Fibroblast of lung (primary cell): ENCODE results near the gene PPP2R5C. TPM values are rescaled to one million over a fixed set of nuclear protein-coding genes. Genes with fewer than 3 reads are reported as not detected.

Source experiments
- DNase-seq, 2 donors: peaks; one replicate each; pipeline versions ENCODE4 v3.0.0 to v3.0.0-alpha.2; 2010; ENCODE audit warnings: low read depth in 2 of 2
- H2AFZ ChIP-seq: 2 replicates; pipeline ENCODE4 v1.5.1; 2012; ENCODE audit warnings: low read length, control low read depth, inconsistent platforms
- H3K27ac ChIP-seq: 2 replicates; pipeline ENCODE4 v1.5.1; 2011; ENCODE audit warnings: low read length, control low read depth; ENCODE audit not compliant: insufficient read depth
- H3K27me3 ChIP-seq: 2 replicates; pipeline ENCODE4 v1.5.1; 2011; ENCODE audit warnings: mild to moderate bottlenecking, low read length; ENCODE audit not compliant: control insufficient read depth, insufficient read depth
- H3K36me3 ChIP-seq: 2 replicates; pipeline ENCODE4 v1.5.1; 2011; ENCODE audit warnings: low read length; ENCODE audit not compliant: control insufficient read depth, insufficient read depth
- H3K4me1 ChIP-seq: 2 replicates; pipeline ENCODE4 v1.5.1; 2011; ENCODE audit warnings: low read length; ENCODE audit not compliant: control insufficient read depth, insufficient read depth; ENCODE audit errors: extremely low read depth
- H3K4me2 ChIP-seq: 2 replicates; pipeline ENCODE4 v1.5.1; 2011; ENCODE audit warnings: low read length, control low read depth; ENCODE audit not compliant: insufficient read depth; ENCODE audit errors: extremely low read depth
- H3K4me3 ChIP-seq, 4 experiments: fragments of 200-600 bp in 1 of 4; sonication (generic) in 1 of 4; replicated peaks in 1 of 4; 2 replicates each; pipeline ENCODE4 v1.5.1; 2011 to 2016; ENCODE audit warnings: low read length in 4 of 4, low read depth in 3 of 4, mild to moderate bottlenecking in 3 of 4, control low read depth in 2 of 4, inconsistent platforms in 1 of 4, mixed read lengths in 1 of 4; ENCODE audit not compliant: insufficient read depth in 1 of 4; ENCODE audit errors: control extremely low read depth in 1 of 4
- H3K79me2 ChIP-seq: 2 replicates; pipeline ENCODE4 v1.5.1; 2012; ENCODE audit warnings: mild to moderate bottlenecking, low read length, inconsistent platforms; ENCODE audit not compliant: control insufficient read depth, insufficient read depth
- H3K9ac ChIP-seq: 2 replicates; pipeline ENCODE4 v1.5.1; 2011; ENCODE audit warnings: mild to moderate bottlenecking, low read length, control low read depth; ENCODE audit not compliant: insufficient read depth
- H3K9me3 ChIP-seq: 2 replicates; pipeline ENCODE4 v1.5.1; 2012; ENCODE audit warnings: low read depth, low read length; ENCODE audit not compliant: control insufficient read depth, insufficient read depth
- H4K20me1 ChIP-seq: 2 replicates; pipeline ENCODE4 v1.5.1; 2011; ENCODE audit warnings: low read length; ENCODE audit not compliant: control insufficient read depth, insufficient read depth; ENCODE audit errors: extremely low read depth
- EZH2 ChIP-seq: IDR thresholded peaks from 2 replicates; pipeline ENCODE4 v1.5.1; 2012; ENCODE audit warnings: low read length, control low read depth, mild to moderate bottlenecking; ENCODE audit errors: missing control alignments
- polyA plus RNA-seq, 2 donors: library from polyadenylated mRNA; depleted of rRNA in 1 of 2; stranded (reverse) in 1 of 2; unstranded in 1 of 2; fragments of >200 nt; gene quantifications; 2 replicates each; pipeline ENCODE4 v1.2.1, GENCODE V29; 2011 to 2012; ENCODE audit warnings: missing spikeins in 1 of 2
- total RNA-seq: library from RNA; depleted of rRNA; stranded (reverse); fragments of >200 nt; gene quantifications from 2 replicates; pipeline ENCODE4 v1.2.1, GENCODE V29; 2014
- TF ChIP-seq, protein P1 (sequence below), 2 donors: IDR thresholded peaks in 1 of 2; conservative IDR thresholded peaks in 1 of 2; 1 replicate in 1 of 2; 2 replicates in 1 of 2; pipeline ENCODE4 v1.5.1; 2011 to 2012; ENCODE audit warnings: low read length in 2 of 2, control low read depth in 1 of 2, inconsistent platforms in 1 of 2, low read depth in 1 of 2, mild to moderate bottlenecking in 1 of 2

Gene PPP2R5C
- total and polyA plus RNA-seq, 2 donors (not counting 1 experiment from before 2014, with no cell fraction given) = 86.0 to 116 TPM

DNA sequence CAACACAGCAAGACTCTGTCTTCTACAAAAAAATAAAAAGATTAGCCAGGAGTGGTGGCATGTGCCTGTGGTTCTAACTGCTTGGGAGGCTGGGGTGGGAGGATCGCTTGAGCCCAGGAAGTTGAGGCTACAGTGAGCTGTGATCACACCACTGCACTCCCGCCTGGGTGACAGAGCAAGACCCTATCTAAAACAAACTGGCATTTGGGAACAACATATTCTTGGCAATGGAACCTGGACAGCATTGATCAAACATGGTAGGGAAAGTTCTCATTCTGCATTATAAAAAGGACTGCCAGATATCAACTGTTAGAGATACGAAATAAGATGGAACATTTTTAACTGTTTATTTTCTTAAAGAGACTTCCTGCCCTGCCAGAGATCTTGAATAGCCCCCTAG lies 81.5 kb downstream of the PPP2R5C start:
- Histone ChIP-seq H3K4me1 (no peaks in the 10 kb centered on the region), H3K9me3 (no peaks in the 10 kb centered on the region), H4K20me1 (no peaks in the 10 kb centered on the region), H3K36me3 (peaks cover 3% of the 10 kb centered on the region), H3K79me2 (peaks cover 45% of the 10 kb centered on the region), H3K4me3 (no peak overlapping the region), H2AFZ (no peak overlapping the region), H3K9ac (no peak overlapping the region), H3K4me2 (no peak overlapping the region), H3K27me3 (no peaks in the 10 kb centered on the region), H3K27ac (no peak overlapping the region)
- no peak for DNase-seq
- TF ChIP-seq, protein P1, sequence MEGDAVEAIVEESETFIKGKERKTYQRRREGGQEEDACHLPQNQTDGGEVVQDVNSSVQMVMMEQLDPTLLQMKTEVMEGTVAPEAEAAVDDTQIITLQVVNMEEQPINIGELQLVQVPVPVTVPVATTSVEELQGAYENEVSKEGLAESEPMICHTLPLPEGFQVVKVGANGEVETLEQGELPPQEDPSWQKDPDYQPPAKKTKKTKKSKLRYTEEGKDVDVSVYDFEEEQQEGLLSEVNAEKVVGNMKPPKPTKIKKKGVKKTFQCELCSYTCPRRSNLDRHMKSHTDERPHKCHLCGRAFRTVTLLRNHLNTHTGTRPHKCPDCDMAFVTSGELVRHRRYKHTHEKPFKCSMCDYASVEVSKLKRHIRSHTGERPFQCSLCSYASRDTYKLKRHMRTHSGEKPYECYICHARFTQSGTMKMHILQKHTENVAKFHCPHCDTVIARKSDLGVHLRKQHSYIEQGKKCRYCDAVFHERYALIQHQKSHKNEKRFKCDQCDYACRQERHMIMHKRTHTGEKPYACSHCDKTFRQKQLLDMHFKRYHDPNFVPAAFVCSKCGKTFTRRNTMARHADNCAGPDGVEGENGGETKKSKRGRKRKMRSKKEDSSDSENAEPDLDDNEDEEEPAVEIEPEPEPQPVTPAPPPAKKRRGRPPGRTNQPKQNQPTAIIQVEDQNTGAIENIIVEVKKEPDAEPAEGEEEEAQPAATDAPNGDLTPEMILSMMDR (conservative IDR thresholded peaks at IDR 0.05 in 1 of 2, IDR thresholded peaks at IDR 0.05 in 1 of 2; ENCODE audit: low read depth in 1 of 2, low read length in 2 of 2) = no peak
- no peak for TF ChIP-seq EZH2

- H3K79me2 ChIP-seq = peaks cover 44% of the 10 kb centered on the region
- no peak overlapping the region for H3K27ac ChIP-seq
- H3K4me3 ChIP-seq = no peak overlapping the region
- DNase-seq = peak in 1 of 2 donors; percentile 11
- peaks cover 3% of the 10 kb centered on the region for H3K36me3 ChIP-seq
- no peak overlapping the region for H3K9ac ChIP-seq
- no peaks in the 10 kb centered on the region for H4K20me1 ChIP-seq
- no peak overlapping the region for H3K4me2 ChIP-seq
- no peaks in the 10 kb centered on the region for H3K27me3 ChIP-seq
- H3K9me3 ChIP-seq = no peaks in the 10 kb centered on the region
- no peaks in the 10 kb centered on the region for H3K4me1 ChIP-seq
- TF ChIP-seq, protein P1 (conservative IDR thresholded peaks at IDR 0.05 in 1 of 2, IDR thresholded peaks at IDR 0.05 in 1 of 2; ENCODE audit: low read depth in 1 of 2, low read length in 2 of 2) = peak; percentile 21 to 45
- no peak for TF ChIP-seq EZH2
- H2AFZ ChIP-seq = no peak overlapping the region
Observed at GRCh38 chr14:101843665-101844064, 82.2 kb downstream of the PPP2R5C start.

GRCh38 chr14:101844219-101844618 lies 82.7 kb downstream of the PPP2R5C start:
- Histone ChIP-seq H3K9me3 (no peaks in the 10 kb centered on the region), H3K79me2 (peaks cover 48% of the 10 kb centered on the region), H3K4me2 (no peak overlapping the region), H3K27ac (no peak overlapping the region), H4K20me1 (no peaks in the 10 kb centered on the region), H2AFZ (no peak overlapping the region), H3K36me3 (peaks cover 3% of the 10 kb centered on the region), H3K27me3 (no peaks in the 10 kb centered on the region), H3K4me1 (no peaks in the 10 kb centered on the region), H3K9ac (no peak overlapping the region), H3K4me3 (no peak overlapping the region)
- no peak for DNase-seq
- TF ChIP-seq, protein P1 (conservative IDR thresholded peaks at IDR 0.05 in 1 of 2, IDR thresholded peaks at IDR 0.05 in 1 of 2; ENCODE audit: low read depth in 1 of 2, low read length in 2 of 2) = no peak
- no peak for TF ChIP-seq EZH2
